H1 (cell line): Measurements from ENCODE around the gene ARID4B. TPM values are rescaled to one million over a fixed set of nuclear protein-coding genes. Genes with fewer than 3 reads are reported as not detected.

Source experiments
- JUND ChIP-seq: IDR thresholded peaks from 2 replicates; pipeline ENCODE4 v1.6.1; 2011; ENCODE audit warnings: mild to moderate bottlenecking, improper control_type of control experiment, low read length
- RXRA ChIP-seq: IDR thresholded peaks from 2 replicates; pipeline ENCODE4 v1.6.1; 2011; ENCODE audit warnings: low read depth, mild to moderate bottlenecking, low read length, moderate library complexity; ENCODE audit not compliant: insufficient read depth
- SP1 ChIP-seq: IDR thresholded peaks from 2 replicates; pipeline ENCODE4 v1.6.1; 2011; ENCODE audit warnings: low read depth, low read length
- SUZ12 ChIP-seq: fragments of 200-600 bp; sonication (generic); IDR thresholded peaks from 2 replicates; pipeline ENCODE4 v1.6.1; 2012; ENCODE audit warnings: mild to moderate bottlenecking, inconsistent platforms, low read length, moderate library complexity, mixed read lengths
- polyA plus RNA-seq, 7 experiments: library from polyadenylated mRNA; depleted of rRNA in 3 of 7; stranded (reverse) in 5 of 7; unstranded in 2 of 7; fragments of >200 nt in 5 of 7; fragments of 200-250 nt in 2 of 7; gene quantifications; 1 replicate in 5 of 7; 2 replicates in 1 of 7; 4 replicates in 1 of 7; pipeline versions ENCODE4 v1.2.1 to v1.2.3, GENCODE V29; 2011 to 2013; ENCODE audit warnings: missing spikeins in 2 of 7, mixed read lengths in 2 of 7
- total RNA-seq: library from RNA; stranded (reverse); fragmentation: NEBNext Ultra II Directional; extraction: Animal tissue kit (Norgen Biotek cat#: 25700); gene quantifications from 2 replicates; pipeline ENCODE4 v1.2.1, GENCODE V29; 2021
- TF ChIP-seq, protein P1 (sequence below): IDR thresholded peaks from 2 replicates; pipeline ENCODE4 v1.6.1; 2012; ENCODE audit warnings: low read length, inconsistent platforms

The ARID4B gene
- total and polyA plus RNA-seq, 2 of the 8 experiments (the other 6 are each of a cell fraction or from before 2014, with no cell fraction given), result 5.1 to 28.8 TPM

DNA sequence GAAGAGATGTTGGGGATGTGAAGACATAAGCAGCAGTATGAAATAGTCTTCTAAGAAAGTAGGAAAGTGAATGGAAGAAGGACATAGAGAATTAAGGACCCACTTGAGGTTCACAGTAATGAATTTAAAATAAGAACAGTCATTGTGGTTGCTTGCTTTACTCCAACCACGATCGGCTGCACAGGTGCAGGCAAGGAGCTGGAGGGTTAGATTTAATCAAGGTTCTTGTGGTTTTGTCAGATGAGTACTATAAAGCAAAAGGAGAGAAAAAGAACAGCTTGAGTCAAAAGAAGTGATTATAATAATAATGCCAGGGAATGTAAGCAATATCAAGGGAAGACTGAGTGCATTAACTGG is 120.8 kb downstream of the ARID4B start (continued):
- TF ChIP-seq JUND (no peak), SP1 (no peak), RXRA (no peak), SUZ12 (no peak)
- TF ChIP-seq, protein P1, sequence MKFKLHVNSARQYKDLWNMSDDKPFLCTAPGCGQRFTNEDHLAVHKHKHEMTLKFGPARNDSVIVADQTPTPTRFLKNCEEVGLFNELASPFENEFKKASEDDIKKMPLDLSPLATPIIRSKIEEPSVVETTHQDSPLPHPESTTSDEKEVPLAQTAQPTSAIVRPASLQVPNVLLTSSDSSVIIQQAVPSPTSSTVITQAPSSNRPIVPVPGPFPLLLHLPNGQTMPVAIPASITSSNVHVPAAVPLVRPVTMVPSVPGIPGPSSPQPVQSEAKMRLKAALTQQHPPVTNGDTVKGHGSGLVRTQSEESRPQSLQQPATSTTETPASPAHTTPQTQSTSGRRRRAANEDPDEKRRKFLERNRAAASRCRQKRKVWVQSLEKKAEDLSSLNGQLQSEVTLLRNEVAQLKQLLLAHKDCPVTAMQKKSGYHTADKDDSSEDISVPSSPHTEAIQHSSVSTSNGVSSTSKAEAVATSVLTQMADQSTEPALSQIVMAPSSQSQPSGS, result no peak
- TF ChIP-seq, all 59 proteins: peak for 0
